Thyroid gland (tissue), 4 donors: ENCODE data around the gene CDH23.

Experiments
- CTCF ChIP-seq, 6 experiments: fragments of 200-600 bp in 3 of 6; fragments of 450-650 bp in 3 of 6; sonication (generic) in 3 of 6; IDR thresholded peaks; one replicate each; pipeline ENCODE4 v1.5.1; 2016 to 2019; ENCODE audit warnings: antibody characterized with exemption in 6 of 6, mild to moderate bottlenecking in 2 of 6, inconsistent platforms in 1 of 6, moderate library complexity in 1 of 6
- POLR2A ChIP-seq, 2 donors: fragments of 450-650 bp; IDR thresholded peaks; one replicate each; pipeline ENCODE4 v1.6.1; 2017; ENCODE audit warnings: antibody characterized with exemption in 2 of 2, mild to moderate bottlenecking in 2 of 2, moderate library complexity in 1 of 2

GRCh38 chr10:71455035-71455434 lies 58.3 kb downstream of the CDH23 start:
- TF ChIP-seq CTCF (IDR thresholded peaks at IDR 0.05) (no peak), POLR2A (IDR thresholded peaks at IDR 0.05) (no peak)
